ENCODE measurements around the gene SIX3. TPM values are rescaled to one million over a fixed set of nuclear protein-coding genes. Genes with fewer than 3 reads are reported as not detected.

The SIX3 gene
- total RNA-seq, 4 donors from 2014 or later, result not detected

DNA sequence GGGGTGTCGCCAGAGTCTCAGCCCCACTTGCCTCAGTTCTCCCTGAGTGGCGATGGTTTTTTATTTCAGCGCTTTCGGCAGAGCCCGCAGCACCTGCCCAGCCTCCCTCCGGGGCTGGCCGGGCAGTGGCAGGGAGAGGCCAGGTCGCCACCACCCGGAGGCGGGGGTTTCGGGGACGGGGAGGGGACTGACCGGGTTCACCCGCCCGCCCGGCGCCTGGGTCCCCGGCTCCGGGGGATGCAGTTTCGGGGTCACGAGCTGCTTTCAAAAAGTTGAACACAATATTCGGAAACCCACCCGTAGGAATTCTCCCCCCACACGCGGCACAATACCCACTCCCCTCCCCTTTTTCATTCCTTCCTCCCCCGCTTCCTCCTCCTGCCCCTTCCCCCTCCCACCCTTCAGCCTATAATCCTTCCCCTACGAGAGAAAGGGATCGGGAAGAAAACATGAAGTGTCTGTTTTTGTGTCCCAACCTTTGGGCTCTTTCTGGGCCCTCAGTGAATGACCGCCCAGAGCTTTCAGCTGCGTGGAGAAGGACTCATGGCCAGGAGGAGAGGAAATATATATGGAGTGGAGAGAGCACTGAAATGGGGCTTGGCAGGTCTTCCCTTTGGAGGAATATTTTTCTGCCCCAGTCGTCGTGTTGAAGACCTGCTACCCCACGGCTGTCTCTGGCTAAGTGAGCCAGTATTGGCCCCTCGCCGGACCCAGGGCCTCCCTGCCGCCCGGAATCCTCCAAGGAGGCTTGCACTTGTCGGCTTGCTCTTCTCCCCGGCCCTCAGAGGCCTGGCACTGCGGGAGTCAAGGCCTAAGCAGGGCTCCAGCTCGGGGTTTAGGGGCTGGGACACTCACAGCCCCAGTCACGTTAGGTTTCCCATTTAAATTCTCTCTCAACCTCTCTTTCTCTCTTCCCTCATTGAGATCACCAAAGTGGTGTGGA lies 2.1 kb upstream of the SIX3 start:
- Histone ChIP-seq H3K36me3 (no peaks in the 10 kb centered on the region), H3K27me3 (peaks cover 3 to 80% of the 10 kb centered on the region in 2 donors), H3K4me3 (no peak overlapping the region), H3K27ac (no peak overlapping the region), H3K4me1 (peaks cover 0 to 27% of the 10 kb centered on the region in 2 donors), H3K9me3 (no peaks in the 10 kb centered on the region)
- TF ChIP-seq POLR2A (IDR thresholded peaks at IDR 0.05), result no peak
- TF ChIP-seq, protein P1, sequence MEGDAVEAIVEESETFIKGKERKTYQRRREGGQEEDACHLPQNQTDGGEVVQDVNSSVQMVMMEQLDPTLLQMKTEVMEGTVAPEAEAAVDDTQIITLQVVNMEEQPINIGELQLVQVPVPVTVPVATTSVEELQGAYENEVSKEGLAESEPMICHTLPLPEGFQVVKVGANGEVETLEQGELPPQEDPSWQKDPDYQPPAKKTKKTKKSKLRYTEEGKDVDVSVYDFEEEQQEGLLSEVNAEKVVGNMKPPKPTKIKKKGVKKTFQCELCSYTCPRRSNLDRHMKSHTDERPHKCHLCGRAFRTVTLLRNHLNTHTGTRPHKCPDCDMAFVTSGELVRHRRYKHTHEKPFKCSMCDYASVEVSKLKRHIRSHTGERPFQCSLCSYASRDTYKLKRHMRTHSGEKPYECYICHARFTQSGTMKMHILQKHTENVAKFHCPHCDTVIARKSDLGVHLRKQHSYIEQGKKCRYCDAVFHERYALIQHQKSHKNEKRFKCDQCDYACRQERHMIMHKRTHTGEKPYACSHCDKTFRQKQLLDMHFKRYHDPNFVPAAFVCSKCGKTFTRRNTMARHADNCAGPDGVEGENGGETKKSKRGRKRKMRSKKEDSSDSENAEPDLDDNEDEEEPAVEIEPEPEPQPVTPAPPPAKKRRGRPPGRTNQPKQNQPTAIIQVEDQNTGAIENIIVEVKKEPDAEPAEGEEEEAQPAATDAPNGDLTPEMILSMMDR (IDR thresholded peaks at IDR 0.05), result no peak
- DNase-seq, result no peak
- intact Hi-C loops (cut with DNase I; ENCODE audit: low total_unique reads), result no loop called here

DNA sequence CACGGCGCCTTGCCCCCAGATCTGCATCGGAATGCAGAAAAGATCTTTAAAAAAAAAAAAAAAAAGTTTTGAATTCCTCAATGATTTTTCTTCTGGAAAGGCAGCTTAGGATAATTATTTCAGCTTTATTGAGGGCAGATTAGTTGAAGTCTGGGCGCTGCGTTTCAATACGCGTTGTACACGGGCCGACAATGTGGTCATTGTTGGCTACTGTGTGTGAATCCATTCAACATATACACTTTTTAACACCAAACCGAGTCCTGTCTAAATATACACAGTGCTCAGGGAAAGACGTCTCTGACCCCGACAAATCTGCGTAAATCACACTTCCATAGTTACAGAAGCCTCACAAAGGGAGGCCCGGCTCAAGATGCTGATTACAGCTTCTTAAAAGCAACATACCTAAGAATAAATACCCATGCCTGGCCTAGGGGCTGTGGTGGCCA lies 1.4 kb upstream of the SIX3 start:
- Histone ChIP-seq H3K4me3 (no peak overlapping the region), H3K27ac (no peak overlapping the region), H3K4me1 (peaks cover 0 to 27% of the 10 kb centered on the region in 2 donors), H3K36me3 (no peaks in the 10 kb centered on the region), H3K27me3 (peaks cover 3 to 81% of the 10 kb centered on the region in 2 donors), H3K9me3 (no peaks in the 10 kb centered on the region)
- intact Hi-C loops (cut with DNase I; ENCODE audit: low total_unique reads), result no loop called here
- DNase-seq, result no peak
- TF ChIP-seq, protein P1 (IDR thresholded peaks at IDR 0.05), result no peak
- no peak for TF ChIP-seq POLR2A (IDR thresholded peaks at IDR 0.05)

DNA sequence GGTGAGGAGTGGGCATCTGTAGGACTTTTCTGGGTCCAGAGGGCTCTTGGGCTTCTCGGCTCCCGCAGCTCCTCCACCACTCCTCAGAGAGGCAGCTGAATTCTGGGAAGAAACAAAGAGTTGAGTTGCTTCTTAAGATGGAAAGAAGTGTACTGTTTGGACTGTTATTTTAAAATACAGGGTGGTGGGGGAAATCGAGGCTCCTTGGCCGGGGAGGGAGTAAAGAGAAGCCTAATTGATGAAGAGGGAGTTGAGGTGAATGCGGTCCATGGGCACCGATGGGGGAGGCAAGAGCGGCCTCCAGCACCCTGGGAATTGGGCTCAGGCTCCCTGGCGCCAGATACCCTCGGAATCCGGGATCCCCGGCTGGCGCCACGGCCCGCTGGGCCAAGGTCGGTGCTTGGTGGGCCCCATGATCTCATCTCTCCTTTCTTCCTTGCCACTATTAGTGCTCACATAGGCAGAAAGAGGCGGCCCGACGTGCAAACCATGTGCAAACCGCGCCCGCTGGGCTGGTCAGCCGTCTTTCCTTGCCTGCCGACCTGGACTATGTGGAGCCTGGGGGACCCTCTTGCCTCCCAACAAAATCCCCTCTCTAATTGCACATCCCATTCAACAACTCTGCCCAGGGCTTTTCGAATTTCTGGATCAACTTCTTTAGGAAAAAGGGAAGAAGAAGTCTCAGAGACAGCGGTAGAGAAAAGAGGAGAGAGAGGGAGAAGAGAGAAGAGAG lies 604 bp upstream of the SIX3 start:
- Histone ChIP-seq H3K4me1 (peaks cover 0 to 27% of the 10 kb centered on the region in 2 donors), H3K4me3 (no peak overlapping the region), H3K9me3 (no peaks in the 10 kb centered on the region), H3K27ac (no peak overlapping the region), H3K36me3 (no peaks in the 10 kb centered on the region), H3K27me3 (peaks cover 3 to 83% of the 10 kb centered on the region in 2 donors)
- intact Hi-C loops (cut with DNase I; ENCODE audit: low total_unique reads), result no loop called here
- DNase-seq, result no peak
- TF ChIP-seq, protein P1 (IDR thresholded peaks at IDR 0.05), result no peak
- no peak for TF ChIP-seq POLR2A (IDR thresholded peaks at IDR 0.05)

DNA sequence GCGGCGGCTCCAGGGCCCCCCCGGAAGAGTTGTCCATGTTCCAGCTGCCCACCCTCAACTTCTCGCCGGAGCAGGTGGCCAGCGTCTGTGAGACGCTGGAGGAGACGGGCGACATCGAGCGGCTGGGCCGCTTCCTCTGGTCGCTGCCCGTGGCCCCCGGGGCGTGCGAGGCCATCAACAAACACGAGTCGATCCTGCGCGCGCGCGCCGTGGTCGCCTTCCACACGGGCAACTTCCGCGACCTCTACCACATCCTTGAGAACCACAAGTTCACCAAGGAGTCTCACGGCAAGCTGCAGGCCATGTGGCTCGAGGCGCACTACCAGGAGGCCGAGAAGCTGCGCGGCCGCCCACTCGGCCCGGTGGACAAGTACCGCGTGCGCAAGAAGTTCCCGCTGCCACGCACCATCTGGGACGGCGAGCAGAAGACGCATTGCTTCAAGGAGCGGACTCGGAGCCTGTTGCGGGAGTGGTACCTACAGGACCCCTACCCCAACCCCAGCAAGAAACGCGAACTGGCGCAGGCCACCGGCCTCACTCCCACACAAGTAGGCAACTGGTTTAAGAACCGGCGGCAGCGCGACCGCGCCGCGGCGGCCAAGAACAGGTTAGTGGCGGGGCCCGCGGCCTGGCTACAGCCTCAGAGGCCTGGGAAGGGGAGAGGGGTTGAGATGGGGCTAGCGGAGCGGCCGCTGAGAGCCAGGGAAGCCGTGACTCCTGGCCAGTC lies 965 bp downstream of the SIX3 start:
- H3K9me3 ChIP-seq, result no peaks in the 10 kb centered on the region
- no peak overlapping the region for H3K27ac ChIP-seq
- H3K4me3 ChIP-seq, result no peak overlapping the region
- H3K4me1 ChIP-seq, result peaks cover 0 to 26% of the 10 kb centered on the region in 2 donors
- H3K27me3 ChIP-seq, result peaks cover 0 to 72% of the 10 kb centered on the region in 2 donors
- TF ChIP-seq, protein P1 (IDR thresholded peaks at IDR 0.05), result no peak
- no peaks in the 10 kb centered on the region for H3K36me3 ChIP-seq
- DNase-seq, result no peak
- intact Hi-C loops (cut with DNase I; ENCODE audit: low total_unique reads), result no loop called here
